Articular chondrocyte of knee joint (primary cell): Measurements from ENCODE around the gene HOXA1. TPM values are rescaled to one million over a fixed set of nuclear protein-coding genes. Genes with fewer than 3 reads are reported as not detected.

ENCODE experiments used
- small RNA-seq: library from RNA; depleted of rRNA; stranded (forward); fragments of <200 nt; gene quantifications from one replicate; pipeline ENCODE3, GENCODE V24; 2012
- total RNA-seq: library from RNA; depleted of rRNA; stranded (reverse); fragments of >200 nt; gene quantifications from 2 replicates; pipeline ENCODE4 v1.2.3, GENCODE V29; 2012

Gene HOXA1
- 0.54 and 0.65 TPM in 2 replicates for total RNA-seq

DNA sequence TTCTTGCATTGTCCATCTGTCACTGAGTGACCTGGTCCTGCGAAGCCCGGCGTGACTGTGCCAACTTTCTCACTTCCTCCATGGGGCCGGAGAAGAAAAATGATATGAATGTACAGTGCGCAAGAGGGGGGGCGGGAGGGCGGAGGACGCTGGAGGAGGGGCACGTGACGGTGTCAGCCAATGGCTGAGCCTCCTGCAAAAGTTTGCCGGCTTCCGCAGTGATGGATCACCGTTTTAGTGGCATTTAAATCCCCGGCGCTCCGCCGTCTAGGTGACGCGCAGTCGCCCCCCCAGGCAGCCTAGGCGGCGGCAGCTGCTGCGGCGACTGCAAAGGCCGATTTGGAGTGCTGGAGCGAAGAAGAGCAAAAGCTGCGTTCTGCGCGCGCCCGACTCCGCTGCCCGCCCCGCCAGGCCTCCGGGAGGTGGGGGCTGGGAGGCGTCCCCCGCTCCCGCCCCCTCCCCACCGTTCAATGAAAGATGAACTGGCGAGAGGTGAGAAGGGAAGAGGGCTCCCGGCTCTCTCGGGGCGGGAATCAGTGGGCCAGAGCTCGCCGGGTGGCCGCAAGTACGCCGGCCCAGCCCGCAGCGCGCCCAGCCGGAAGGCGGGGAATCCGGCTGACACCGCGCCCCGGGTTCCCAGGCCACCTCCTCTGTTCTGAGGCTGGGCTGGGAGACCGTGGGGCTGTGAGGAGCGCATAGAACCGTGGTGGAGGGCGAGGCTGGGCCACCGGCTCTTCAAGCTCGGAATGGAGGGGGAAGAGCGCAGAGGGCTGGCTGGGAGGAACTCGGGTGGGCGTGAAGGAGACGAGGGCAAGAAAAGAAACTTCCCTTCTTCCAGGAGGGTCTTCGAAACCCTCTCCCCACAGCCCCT is at the start of gene HOXA1:
Gene HOXA1, minus strand, starts transcription at position 104 of the 871 bp plus-strand sequence. Its CDS starts 88 bp downstream, at position 16.

DNA sequence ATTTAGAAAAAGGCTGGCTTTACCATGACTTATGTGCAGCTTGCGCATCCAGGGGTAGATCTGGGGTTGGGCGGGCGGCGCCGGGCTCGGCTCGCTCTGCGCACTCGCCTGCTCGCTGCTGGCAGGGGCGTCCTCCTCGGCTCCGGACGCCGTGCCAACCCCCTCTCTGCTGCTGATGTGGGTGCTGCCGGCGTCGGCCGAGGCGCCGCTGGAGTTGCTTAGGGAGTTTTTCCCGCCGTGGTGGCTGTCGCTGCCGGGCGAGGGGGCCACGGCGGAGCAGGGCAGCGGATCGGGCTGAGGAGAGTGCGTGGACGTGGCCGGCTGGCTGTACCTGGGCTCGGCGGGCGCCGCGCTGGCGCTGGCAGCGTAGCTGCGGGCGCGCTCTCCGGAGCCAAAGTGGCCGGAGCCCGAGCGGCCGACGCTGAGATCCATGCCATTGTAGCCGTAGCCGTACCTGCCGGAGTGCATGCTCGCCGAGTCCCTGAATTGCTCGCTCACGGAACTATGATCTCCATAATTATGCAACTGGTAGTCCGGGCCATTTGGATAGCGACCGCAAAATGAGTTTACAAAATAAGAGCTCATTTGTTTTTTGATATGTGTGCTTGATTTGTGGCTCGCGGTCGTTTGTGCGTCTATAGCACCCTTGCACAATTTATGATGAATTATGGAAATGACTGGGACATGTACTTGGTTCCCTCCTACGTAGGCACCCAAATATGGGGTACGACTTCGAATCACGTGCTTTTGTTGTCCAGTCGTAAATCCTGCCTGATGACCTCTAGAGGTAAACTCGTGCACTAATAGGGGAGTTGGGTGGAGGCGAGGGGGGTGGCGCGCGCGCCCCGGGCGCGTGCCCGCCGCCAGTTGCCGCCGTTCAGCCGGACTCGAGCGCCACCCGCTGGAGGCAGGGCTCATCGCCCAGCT is 47.5 kb upstream of the HOXA1 start, which contains the start of gene HOXA5:
Gene HOXA5, minus strand, starts transcription at position 659 of the 927 bp plus-strand sequence. Its CDS starts 74 bp downstream, at position 585.

DNA sequence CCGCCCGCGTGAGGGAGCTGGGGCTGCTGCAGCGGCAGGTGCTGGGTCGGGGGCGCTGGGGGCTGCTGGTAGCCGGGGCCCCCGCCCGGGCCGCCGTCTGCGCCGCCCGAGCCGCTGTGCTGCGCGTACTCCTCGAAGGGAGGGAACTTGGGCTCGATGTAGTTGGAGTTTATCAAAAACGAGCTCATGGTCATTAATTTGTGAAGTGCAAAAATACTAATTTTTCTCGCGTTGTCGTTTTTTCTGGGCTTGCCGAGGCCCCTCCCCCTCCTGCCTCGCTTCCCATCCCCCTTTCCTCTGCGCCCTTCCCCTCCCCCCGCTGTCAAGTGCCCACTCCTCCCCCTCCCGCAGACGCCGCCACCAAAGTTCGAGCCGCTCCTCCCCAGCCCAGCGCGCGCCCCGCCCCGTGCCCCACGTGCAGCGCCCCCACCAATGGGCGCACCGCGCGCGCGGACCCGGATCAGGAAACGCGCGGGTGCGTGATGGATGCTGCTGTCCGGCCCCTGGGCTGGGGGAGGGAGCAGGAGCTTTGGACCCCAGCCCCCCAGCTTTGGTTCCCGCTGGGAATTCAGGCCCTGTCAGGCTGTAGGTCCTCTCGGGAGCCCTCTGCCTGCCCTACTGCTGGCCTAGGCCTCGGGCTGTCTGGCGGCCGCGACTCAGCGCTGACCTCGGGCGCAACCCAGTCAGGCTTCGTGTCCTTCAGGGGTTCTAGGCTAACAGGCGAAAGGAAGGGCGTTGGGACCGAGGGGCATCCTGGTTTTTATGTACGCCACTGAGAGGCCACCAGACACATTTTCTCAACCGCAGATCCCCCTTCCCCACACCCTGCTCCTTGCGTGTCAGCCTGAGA is 35.0 kb upstream of the HOXA1 start, which contains the start of gene HOXA4:
Gene HOXA4, minus strand, starts transcription at position 218 of the 850 bp plus-strand sequence. Its CDS starts 24 bp downstream, at position 194.

DNA sequence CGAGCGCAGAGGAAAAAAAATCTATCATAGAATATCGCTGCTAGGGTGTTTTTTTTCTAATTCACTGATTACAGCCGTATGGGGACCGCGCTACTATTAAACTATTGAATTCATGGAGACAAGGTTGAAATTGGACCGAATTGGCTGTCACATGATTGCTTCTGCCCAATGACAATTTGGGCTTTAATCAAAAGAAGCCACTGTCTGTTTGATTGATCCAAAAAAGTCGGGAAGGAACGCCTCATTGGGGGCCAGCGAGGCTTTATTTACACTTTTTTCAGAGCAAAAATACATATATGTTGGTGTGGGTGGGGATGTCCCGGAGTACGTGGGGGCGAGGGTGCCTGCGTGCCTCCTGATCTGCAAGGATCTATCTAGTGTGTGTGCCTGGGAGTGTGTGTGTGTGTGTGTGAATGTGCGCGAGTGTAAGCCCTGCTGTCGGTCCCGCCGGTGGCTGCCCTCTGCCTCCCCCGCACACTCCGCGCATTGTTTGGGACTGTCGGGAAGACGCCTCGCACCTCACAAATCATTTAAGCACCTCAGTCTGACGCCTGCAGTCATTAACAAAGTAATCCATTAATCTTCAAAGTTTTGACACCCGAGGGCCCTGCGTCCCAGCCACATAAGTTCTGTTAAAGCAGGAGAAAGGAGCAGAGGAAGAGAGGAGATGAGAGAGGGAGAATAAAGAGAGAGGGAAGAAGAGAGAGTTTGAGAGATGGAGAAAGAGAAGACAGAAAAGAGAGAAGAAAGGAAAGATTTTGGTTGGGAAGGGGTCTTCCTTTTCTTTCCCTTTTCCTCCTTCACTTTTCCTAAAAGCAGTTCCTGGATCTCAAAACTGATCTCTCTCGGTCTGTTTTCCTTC is 7.0 kb upstream of the HOXA1 start, which contains the start of gene HOXA2:
Gene HOXA2, minus strand, starts transcription at position 103 of the 862 bp plus-strand sequence. CDS start 183 bp downstream, outside the sequence.

Small RNA genes within 50 kb of the gene (small RNA-seq; reads per million reads assigned to genes)
- not detected for gene RF01977

Other genes starting within 250 kb of the HOXA1 start
- 2.4 and 4.0 TPM in 2 replicates for gene SKAP2, start 231.4 kb downstream of the HOXA1 start, total RNA-seq
- 0.76 and 1.6 TPM in 2 replicates for gene HOXA2, start 6.7 kb upstream of the HOXA1 start, total RNA-seq
- gene HOXA4, start 34.8 kb upstream of the HOXA1 start, total RNA-seq = 1.7 and 2.4 TPM in 2 replicates
- gene HOXA5, start 47.7 kb upstream of the HOXA1 start, total RNA-seq = 6.7 and 8.1 TPM in 2 replicates
- gene HOXA6, start 51.8 kb upstream of the HOXA1 start, total RNA-seq = 8.3 and 8.8 TPM in 2 replicates
- gene HOXA3, start 56.6 kb upstream of the HOXA1 start, total RNA-seq = 8.1 and 9.4 TPM in 2 replicates
- gene HOXA7, start 60.7 kb upstream of the HOXA1 start, total RNA-seq = 3.6 and 5.0 TPM in 2 replicates
- 20.8 and 29.9 TPM in 2 replicates for gene HOXA9, start 69.5 kb upstream of the HOXA1 start, total RNA-seq
- gene HOXA10, start 78.3 kb upstream of the HOXA1 start, total RNA-seq = 30.6 and 44.3 TPM in 2 replicates
- gene HOXA11, start 89.2 kb upstream of the HOXA1 start, total RNA-seq = 15.3 and 18.9 TPM in 2 replicates
- 8.6 and 11.1 TPM in 2 replicates for gene HOXA13, start 104.1 kb upstream of the HOXA1 start, total RNA-seq
- gene EVX1, start 146.8 kb upstream of the HOXA1 start, total RNA-seq = not detected in 2 replicates